Measurements from ENCODE around the gene WNK3. TPM values are rescaled to one million over a fixed set of nuclear protein-coding genes. Genes with fewer than 3 reads are reported as not detected.

Gene WNK3
- total RNA-seq, 5 donors from 2014 or later (not counting 1 experiment from before 2014, with no cell fraction given) = 0.29 to 0.68 (median 0.40) TPM

DNA sequence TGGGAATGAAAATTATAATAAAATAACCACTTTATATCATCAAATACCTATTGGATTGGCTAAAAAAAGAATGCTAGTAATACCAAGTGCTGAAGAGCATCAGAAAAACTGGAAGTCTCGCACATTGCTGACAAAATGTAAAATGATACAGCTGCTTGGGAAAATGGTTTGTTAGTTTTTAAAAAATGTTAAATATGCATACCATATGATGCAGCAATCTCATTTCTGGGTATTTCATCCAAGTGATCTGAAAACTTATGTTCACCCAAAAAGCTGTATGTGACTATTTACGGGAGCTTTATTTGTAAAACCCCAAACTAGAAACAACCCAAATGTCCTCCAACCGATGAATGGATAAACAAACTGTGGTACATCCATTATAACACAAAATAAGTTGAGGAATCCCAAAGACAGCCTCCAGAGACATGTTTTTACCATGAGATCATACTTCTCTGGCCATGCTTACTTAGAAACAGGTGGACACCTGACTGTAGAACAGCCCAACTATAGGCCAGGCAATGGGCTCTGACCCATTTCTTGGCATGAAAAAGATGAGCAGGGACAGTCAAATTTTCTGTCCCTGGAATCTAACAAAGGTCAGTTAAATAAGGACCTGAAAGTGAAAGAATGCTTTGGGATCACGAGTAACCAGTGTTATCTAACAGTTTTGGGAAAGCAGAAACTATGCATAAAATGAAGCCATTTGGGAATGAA, 127.3 kb downstream of the WNK3 start:
- DNase-seq (no peak), ATAC-seq (replicated peaks in 1 of 4) (no peak)
- Mint-ChIP-seq H3K9me3 (no peaks in the 10 kb centered on the region), H3K36me3 (no peaks in the 10 kb centered on the region), H3K27ac (no peak overlapping the region), H3K27me3 (peaks cover 0 to 5% of the 10 kb centered on the region in 2 donors), H3K4me3 (no peak overlapping the region), H3K4me1 (no peaks in the 10 kb centered on the region)
- Histone ChIP-seq H3K27ac (ENCODE audit: low read length) (no peak overlapping the region), H3K9me3 (no peaks in the 10 kb centered on the region), H3K27me3 (replicated peaks in 1 of 2; ENCODE audit: control insufficient read depth in 2 of 2, extremely low read depth in 1 of 2, insufficient read depth in 2 of 2, low read length in 1 of 2) (no peaks in the 10 kb centered on the region), H3K4me3 (ENCODE audit: control insufficient read depth in 1 of 2, extremely low read depth in 1 of 2, low read length in 1 of 2) (no peak overlapping the region), H3K36me3 (ENCODE audit: control insufficient read depth in 2 of 2, extremely low read depth in 1 of 2, insufficient read depth in 1 of 2, low read length in 1 of 2) (no peaks in the 10 kb centered on the region), H3K4me1 (ENCODE audit: control insufficient read depth in 1 of 2, extremely low read depth in 1 of 2, insufficient read depth in 2 of 2, low read length in 2 of 2) (no peaks in the 10 kb centered on the region)
- POLR2A ChIA-PET = interaction anchor here in 1 of 2 donors (0.6 kb wide), 1 partner anchor 14 kb away, joined by 4 read pairs; no protein-coding TSS in a partner anchor
- no CpG with 5 or more reads among the region's 4 CpGs for WGBS (ENCODE audit: insufficient coverage)
- CTCF ChIA-PET = no interaction called here

DNA sequence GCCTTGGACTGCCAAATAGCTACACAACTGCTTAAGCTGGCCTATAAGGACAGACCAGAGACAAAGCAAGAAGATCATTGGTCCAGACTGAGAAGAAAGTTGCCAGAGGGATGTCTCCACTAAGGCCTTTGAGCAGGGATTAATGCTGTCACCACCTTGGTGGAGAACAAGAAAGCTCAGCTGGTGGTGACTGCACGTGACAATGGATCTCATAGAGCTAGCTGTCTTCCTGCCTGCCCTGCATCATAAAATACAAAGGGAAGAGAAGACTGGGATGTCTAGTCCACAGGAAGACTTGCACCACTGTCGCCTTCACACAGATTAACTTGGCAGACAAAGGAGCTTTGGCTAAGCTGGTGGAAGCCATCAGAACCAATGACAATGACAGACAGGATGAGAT, 134.3 kb downstream of the WNK3 start:
- no peaks in the 10 kb centered on the region for H3K4me1 Mint-ChIP-seq
- ChIA-PET POLR2A (no interaction called here), CTCF (no interaction called here)
- Histone ChIP-seq H3K4me3 (ENCODE audit: control insufficient read depth in 1 of 2, extremely low read depth in 1 of 2, low read length in 1 of 2) (no peak overlapping the region), H3K27me3 (replicated peaks in 1 of 2; ENCODE audit: control insufficient read depth in 2 of 2, extremely low read depth in 1 of 2, insufficient read depth in 2 of 2, low read length in 1 of 2) (no peaks in the 10 kb centered on the region), H3K9me3 (no peaks in the 10 kb centered on the region), H3K27ac (ENCODE audit: low read length) (no peak overlapping the region), H3K36me3 (ENCODE audit: control insufficient read depth in 2 of 2, extremely low read depth in 1 of 2, insufficient read depth in 1 of 2, low read length in 1 of 2) (no peaks in the 10 kb centered on the region), H3K4me1 (ENCODE audit: control insufficient read depth in 1 of 2, extremely low read depth in 1 of 2, insufficient read depth in 2 of 2, low read length in 2 of 2) (no peaks in the 10 kb centered on the region)
- DNase-seq = no peak
- no peak overlapping the region for H3K4me3 Mint-ChIP-seq
- WGBS (ENCODE audit: insufficient coverage) = no CpG with 5 or more reads among the region's 2 CpGs
- no peaks in the 10 kb centered on the region for H3K27me3 Mint-ChIP-seq
- H3K27ac Mint-ChIP-seq = no peak overlapping the region
- no peak for ATAC-seq (replicated peaks in 1 of 4)
- H3K36me3 Mint-ChIP-seq = no peaks in the 10 kb centered on the region
- no peaks in the 10 kb centered on the region for H3K9me3 Mint-ChIP-seq

DNA sequence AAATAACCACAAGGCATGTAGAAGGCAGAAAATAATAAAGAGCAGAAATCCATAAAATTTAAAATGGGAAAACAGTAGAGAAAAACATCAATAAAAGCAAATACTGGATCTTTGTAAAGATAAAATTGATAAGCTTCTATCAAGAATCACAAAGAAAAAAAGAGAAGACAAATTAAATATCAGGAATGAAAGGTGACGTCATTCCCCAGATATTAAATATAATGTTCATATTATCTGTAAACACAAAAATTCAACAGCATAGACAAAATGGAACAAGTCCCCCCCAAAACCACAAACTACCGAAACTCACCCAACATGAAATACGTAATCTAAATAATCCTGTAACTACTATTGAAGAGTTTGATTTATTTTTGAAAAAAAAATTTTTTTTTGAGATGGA, 144.2 kb downstream of the WNK3 start:
- ChIA-PET POLR2A (no interaction called here), CTCF (interaction anchor here in 1 of 2 donors (0.7 kb wide), 1 partner anchor 45 kb away, joined by 3 read pairs; no protein-coding TSS in a partner anchor)
- WGBS (ENCODE audit: insufficient coverage) = no CpG with 5 or more reads among the region's 3 CpGs

DNA sequence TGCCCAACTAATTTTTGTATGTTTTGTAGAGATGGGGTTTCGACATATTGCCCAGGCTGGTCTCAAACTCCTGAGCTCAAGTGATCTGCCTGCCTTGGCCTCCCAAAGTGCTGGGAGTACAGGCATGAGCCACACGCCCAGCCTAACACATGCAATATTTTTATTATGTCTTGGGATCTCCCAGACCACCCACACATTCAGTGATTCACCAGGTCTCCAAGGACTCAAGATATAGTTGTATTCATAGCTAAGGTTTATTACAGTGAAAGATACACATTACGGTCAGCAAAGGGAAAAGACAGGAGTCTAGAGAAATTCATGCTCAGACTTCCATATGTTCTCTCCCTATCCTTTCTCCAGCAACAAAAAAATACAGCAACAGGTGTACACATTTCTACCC, 149.3 kb downstream of the WNK3 start:
- H3K27me3 Mint-ChIP-seq = peaks cover 1 to 19% of the 10 kb centered on the region in 2 donors
- no peaks in the 10 kb centered on the region for H3K4me1 Mint-ChIP-seq
- no peak overlapping the region for H3K27ac Mint-ChIP-seq

More for the DNA sequence above, 144.2 kb downstream of the WNK3 start:
- H3K36me3 ChIP-seq (ENCODE audit: control insufficient read depth in 2 of 2, extremely low read depth in 1 of 2, insufficient read depth in 1 of 2, low read length in 1 of 2) = no peaks in the 10 kb centered on the region
- Mint-ChIP-seq H3K27me3 (peaks cover 0 to 7% of the 10 kb centered on the region in 2 donors), H3K4me3 (no peak overlapping the region), H3K4me1 (no peaks in the 10 kb centered on the region), H3K27ac (no peak overlapping the region), H3K36me3 (no peaks in the 10 kb centered on the region), H3K9me3 (no peaks in the 10 kb centered on the region)
- no peak overlapping the region for H3K27ac ChIP-seq (ENCODE audit: low read length)
- no peaks in the 10 kb centered on the region for H3K9me3 ChIP-seq
- H3K4me1 ChIP-seq (ENCODE audit: control insufficient read depth in 1 of 2, extremely low read depth in 1 of 2, insufficient read depth in 2 of 2, low read length in 2 of 2) = no peaks in the 10 kb centered on the region
- DNase-seq = no peak
- no peak for ATAC-seq (replicated peaks in 1 of 4)
- H3K4me3 ChIP-seq (ENCODE audit: control insufficient read depth in 1 of 2, extremely low read depth in 1 of 2, low read length in 1 of 2) = no peak overlapping the region
- no peaks in the 10 kb centered on the region for H3K27me3 ChIP-seq (replicated peaks in 1 of 2; ENCODE audit: control insufficient read depth in 2 of 2, extremely low read depth in 1 of 2, insufficient read depth in 2 of 2, low read length in 1 of 2)

DNA sequence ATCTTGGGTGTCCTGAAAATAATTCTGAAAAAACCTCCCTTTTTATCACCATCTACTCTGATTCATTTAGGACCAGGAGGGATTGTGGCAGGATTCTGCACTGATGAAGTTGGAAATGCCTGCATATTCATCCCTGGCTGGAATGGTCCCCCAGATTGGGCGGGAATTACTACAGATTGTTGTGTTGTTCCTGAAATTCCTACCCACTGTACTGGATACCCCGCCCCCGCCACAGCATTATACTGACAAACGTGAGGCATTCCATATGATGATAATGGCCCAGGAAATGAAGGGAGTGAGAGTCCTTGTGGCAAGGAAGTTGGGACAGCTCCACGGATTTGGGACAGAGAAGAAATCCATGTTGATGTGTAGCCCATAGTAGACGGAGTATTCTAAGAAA, 159.6 kb downstream of the WNK3 start:
- ChIA-PET POLR2A (no interaction called here), CTCF (interaction anchor here in 1 of 2 donors (0.7 kb wide), 1 partner anchor 967 kb away, joined by 4 read pairs; no protein-coding TSS in a partner anchor)
- H3K27ac ChIP-seq (ENCODE audit: low read length) = no peak overlapping the region
- peaks cover 11 to 19% of the 10 kb centered on the region in 2 donors for H3K27me3 Mint-ChIP-seq
- no peaks in the 10 kb centered on the region for H3K4me1 Mint-ChIP-seq
- no peaks in the 10 kb centered on the region for H3K4me1 ChIP-seq (ENCODE audit: control insufficient read depth in 1 of 2, extremely low read depth in 1 of 2, insufficient read depth in 2 of 2, low read length in 2 of 2)
- no peaks in the 10 kb centered on the region for H3K36me3 ChIP-seq (ENCODE audit: control insufficient read depth in 2 of 2, extremely low read depth in 1 of 2, insufficient read depth in 1 of 2, low read length in 1 of 2)
- DNase-seq (no peak), ATAC-seq (replicated peaks in 1 of 4) (no peak)
- no peak overlapping the region for H3K4me3 Mint-ChIP-seq
- no peak overlapping the region for H3K4me3 ChIP-seq (ENCODE audit: control insufficient read depth in 1 of 2, extremely low read depth in 1 of 2, low read length in 1 of 2)
- no CpG with 5 or more reads among the region's 6 CpGs for WGBS (ENCODE audit: insufficient coverage)
- H3K36me3 Mint-ChIP-seq = no peaks in the 10 kb centered on the region
- peaks cover 0 to 2% of the 10 kb centered on the region in 2 experiments for H3K27me3 ChIP-seq (replicated peaks in 1 of 2; ENCODE audit: control insufficient read depth in 2 of 2, extremely low read depth in 1 of 2, insufficient read depth in 2 of 2, low read length in 1 of 2)
- H3K27ac Mint-ChIP-seq = no peak overlapping the region
- no peaks in the 10 kb centered on the region for H3K9me3 Mint-ChIP-seq
- H3K9me3 ChIP-seq = no peaks in the 10 kb centered on the region

More for the DNA sequence above, 149.3 kb downstream of the WNK3 start:
- Mint-ChIP-seq H3K4me3 (no peak overlapping the region), H3K36me3 (no peaks in the 10 kb centered on the region), H3K9me3 (no peaks in the 10 kb centered on the region)
- no CpG with 5 or more reads among the region's 3 CpGs for WGBS (ENCODE audit: insufficient coverage)
- Histone ChIP-seq H3K27ac (ENCODE audit: low read length) (no peak overlapping the region), H3K9me3 (no peaks in the 10 kb centered on the region), H3K4me3 (ENCODE audit: control insufficient read depth in 1 of 2, extremely low read depth in 1 of 2, low read length in 1 of 2) (no peak overlapping the region), H3K36me3 (ENCODE audit: control insufficient read depth in 2 of 2, extremely low read depth in 1 of 2, insufficient read depth in 1 of 2, low read length in 1 of 2) (no peaks in the 10 kb centered on the region), H3K27me3 (replicated peaks in 1 of 2; ENCODE audit: control insufficient read depth in 2 of 2, extremely low read depth in 1 of 2, insufficient read depth in 2 of 2, low read length in 1 of 2) (no peaks in the 10 kb centered on the region), H3K4me1 (ENCODE audit: control insufficient read depth in 1 of 2, extremely low read depth in 1 of 2, insufficient read depth in 2 of 2, low read length in 2 of 2) (no peaks in the 10 kb centered on the region)
- ATAC-seq (replicated peaks in 1 of 4) = no peak
- ChIA-PET POLR2A (interaction anchor here in 1 of 2 donors (0.6 kb wide), 2 partner anchors 106 to 529 kb away, joined by 3 to 6 read pairs; no protein-coding TSS in a partner anchor), CTCF (no interaction called here)
- no peak for DNase-seq

DNA sequence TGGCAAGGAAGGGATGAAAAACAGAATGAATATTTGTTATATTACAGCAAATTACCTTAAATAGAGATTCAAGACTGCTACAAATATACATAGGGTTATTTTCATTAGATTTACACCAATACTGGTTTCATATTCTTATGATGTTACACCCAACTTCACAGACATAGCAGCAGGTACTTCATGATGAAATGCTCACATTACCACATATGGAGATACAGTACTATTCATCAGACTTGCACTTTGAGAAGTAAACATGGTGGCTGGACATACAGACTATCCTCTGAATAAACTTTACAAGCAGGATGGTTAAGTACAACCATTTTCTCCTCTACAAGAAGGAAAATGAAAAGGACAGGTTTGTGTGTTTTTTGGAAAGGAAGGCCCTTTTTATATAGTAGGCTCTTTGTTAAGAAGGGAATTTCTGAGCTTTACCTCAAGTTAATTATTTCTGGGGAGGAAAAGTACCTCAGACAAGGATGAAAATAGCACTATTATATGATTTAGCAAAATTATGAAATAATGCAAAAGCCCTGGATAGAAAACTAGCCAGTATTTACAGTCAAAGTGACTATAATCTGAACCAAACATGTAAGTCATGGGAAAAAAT, 162.8 kb downstream of the WNK3 start:
- ChIA-PET CTCF (no interaction called here), POLR2A (no interaction called here)
- DNase-seq (no peak), ATAC-seq (replicated peaks in 1 of 4) (no peak)
- Histone ChIP-seq H3K27me3 (replicated peaks in 1 of 2; ENCODE audit: control insufficient read depth in 2 of 2, extremely low read depth in 1 of 2, insufficient read depth in 2 of 2, low read length in 1 of 2) (peaks cover 0 to 2% of the 10 kb centered on the region in 2 experiments), H3K4me3 (ENCODE audit: control insufficient read depth in 1 of 2, extremely low read depth in 1 of 2, low read length in 1 of 2) (no peak overlapping the region), H3K27ac (ENCODE audit: low read length) (no peak overlapping the region), H3K36me3 (ENCODE audit: control insufficient read depth in 2 of 2, extremely low read depth in 1 of 2, insufficient read depth in 1 of 2, low read length in 1 of 2) (no peaks in the 10 kb centered on the region), H3K9me3 (no peaks in the 10 kb centered on the region), H3K4me1 (ENCODE audit: control insufficient read depth in 1 of 2, extremely low read depth in 1 of 2, insufficient read depth in 2 of 2, low read length in 2 of 2) (no peaks in the 10 kb centered on the region)
- peaks cover 8 to 15% of the 10 kb centered on the region in 2 donors for H3K27me3 Mint-ChIP-seq
- H3K9me3 Mint-ChIP-seq = no peaks in the 10 kb centered on the region
- H3K36me3 Mint-ChIP-seq = peaks cover 3% of the 10 kb centered on the region
- no peak overlapping the region for H3K27ac Mint-ChIP-seq
- no peaks in the 10 kb centered on the region for H3K4me1 Mint-ChIP-seq
- no peak overlapping the region for H3K4me3 Mint-ChIP-seq
